Measurements from ENCODE around the gene LIMCH1. TPM values are rescaled to one million over a fixed set of nuclear protein-coding genes. Genes with fewer than 3 reads are reported as not detected.
A peak's percentile ranks its signal among the peaks of the same experiment; 100 is the strongest.

LIMCH1 gene
- total RNA-seq, 1 donor from 2014 or later: 7.1 TPM

GRCh38 chr4:41718907-41719306 is 180.9 kb downstream of the LIMCH1 start:
- H4K20me1 ChIP-seq (ENCODE audit: insufficient read depth, low read length): no peaks in the 10 kb centered on the region
- peaks cover 3% of the 10 kb centered on the region for H3K9me3 Mint-ChIP-seq (ENCODE audit: unreplicated experiment)
- H2AFZ ChIP-seq (ENCODE audit: low read depth, low read length): no peak overlapping the region
- no peaks in the 10 kb centered on the region for H3K27me3 ChIP-seq (ENCODE audit: insufficient read depth, low read length)
- no peaks in the 10 kb centered on the region for H3K36me3 Mint-ChIP-seq (ENCODE audit: low read depth, unreplicated experiment)
- no peaks in the 10 kb centered on the region for H3K4me1 ChIP-seq (ENCODE audit: insufficient read depth, low read length)
- TF ChIP-seq, protein P1, sequence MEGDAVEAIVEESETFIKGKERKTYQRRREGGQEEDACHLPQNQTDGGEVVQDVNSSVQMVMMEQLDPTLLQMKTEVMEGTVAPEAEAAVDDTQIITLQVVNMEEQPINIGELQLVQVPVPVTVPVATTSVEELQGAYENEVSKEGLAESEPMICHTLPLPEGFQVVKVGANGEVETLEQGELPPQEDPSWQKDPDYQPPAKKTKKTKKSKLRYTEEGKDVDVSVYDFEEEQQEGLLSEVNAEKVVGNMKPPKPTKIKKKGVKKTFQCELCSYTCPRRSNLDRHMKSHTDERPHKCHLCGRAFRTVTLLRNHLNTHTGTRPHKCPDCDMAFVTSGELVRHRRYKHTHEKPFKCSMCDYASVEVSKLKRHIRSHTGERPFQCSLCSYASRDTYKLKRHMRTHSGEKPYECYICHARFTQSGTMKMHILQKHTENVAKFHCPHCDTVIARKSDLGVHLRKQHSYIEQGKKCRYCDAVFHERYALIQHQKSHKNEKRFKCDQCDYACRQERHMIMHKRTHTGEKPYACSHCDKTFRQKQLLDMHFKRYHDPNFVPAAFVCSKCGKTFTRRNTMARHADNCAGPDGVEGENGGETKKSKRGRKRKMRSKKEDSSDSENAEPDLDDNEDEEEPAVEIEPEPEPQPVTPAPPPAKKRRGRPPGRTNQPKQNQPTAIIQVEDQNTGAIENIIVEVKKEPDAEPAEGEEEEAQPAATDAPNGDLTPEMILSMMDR (IDR thresholded peaks at IDR 0.05; ENCODE audit: insufficient read depth, low read depth, low read length): no peak
- H3K4me3 Mint-ChIP-seq (ENCODE audit: unreplicated experiment): no peak overlapping the region
- no peaks in the 10 kb centered on the region for H3K79me2 ChIP-seq (ENCODE audit: insufficient read depth, low read length)
- H3K27ac Mint-ChIP-seq (ENCODE audit: unreplicated experiment): no peak overlapping the region
- no peak for FAIRE-seq
- H3K4me1 Mint-ChIP-seq (ENCODE audit: low read depth, unreplicated experiment): peaks cover 10% of the 10 kb centered on the region
- no peaks in the 10 kb centered on the region for H3K36me3 ChIP-seq (ENCODE audit: insufficient read depth, low read length)
- H3K27ac ChIP-seq (ENCODE audit: low read depth, low read length): no peak overlapping the region
- no peak overlapping the region for H3K4me3 ChIP-seq (ENCODE audit: insufficient read depth, low read depth, low read length)
- H3K4me2 ChIP-seq (ENCODE audit: low read length): peak overlapping the region; percentile 24
- DNase-seq (ENCODE audit: low read depth): peak; percentile 54
- peaks cover 5% of the 10 kb centered on the region for H3K27me3 Mint-ChIP-seq (ENCODE audit: low read depth, unreplicated experiment)
- H3K9me3 ChIP-seq (ENCODE audit: insufficient read depth, low read depth, low read length): no peaks in the 10 kb centered on the region
- no peak overlapping the region for H3K9ac ChIP-seq (ENCODE audit: low read length)

DNA sequence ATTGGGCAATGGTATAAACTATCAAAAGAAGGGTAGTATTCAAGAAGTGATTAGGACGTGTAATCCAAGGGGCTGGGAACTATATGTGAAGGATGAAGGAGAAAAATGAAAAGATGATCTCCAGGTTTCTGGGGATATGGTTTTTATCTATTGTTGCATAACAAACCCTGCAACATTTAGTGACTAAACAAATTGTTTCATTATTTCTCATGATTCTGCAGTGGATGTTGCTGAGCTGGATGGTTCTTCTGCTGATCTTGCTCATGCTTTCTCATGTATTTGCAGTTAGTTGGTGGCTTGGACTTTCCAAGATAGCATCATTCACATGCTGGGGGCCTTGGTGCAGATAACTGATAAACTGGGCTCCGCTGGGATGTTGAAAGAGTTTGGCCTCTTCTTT is 181.5 kb downstream of the LIMCH1 start:
- Mint-ChIP-seq H3K9me3 (ENCODE audit: unreplicated experiment) (peaks cover 3% of the 10 kb centered on the region), H3K4me3 (ENCODE audit: unreplicated experiment) (no peak overlapping the region), H3K4me1 (ENCODE audit: low read depth, unreplicated experiment) (peaks cover 10% of the 10 kb centered on the region), H3K27ac (ENCODE audit: unreplicated experiment) (no peak overlapping the region), H3K36me3 (ENCODE audit: low read depth, unreplicated experiment) (no peaks in the 10 kb centered on the region), H3K27me3 (ENCODE audit: low read depth, unreplicated experiment) (peaks cover 5% of the 10 kb centered on the region)
- no peaks in the 10 kb centered on the region for H3K36me3 ChIP-seq (ENCODE audit: insufficient read depth, low read length)
- TF ChIP-seq, protein P1 (IDR thresholded peaks at IDR 0.05; ENCODE audit: insufficient read depth, low read depth, low read length): no peak
- no peak for TF ChIP-seq EZH2 (IDR thresholded peaks at IDR 0.05; ENCODE audit: insufficient read depth, low read length)
- no peak overlapping the region for H2AFZ ChIP-seq (ENCODE audit: low read depth, low read length)
- H3K79me2 ChIP-seq (ENCODE audit: insufficient read depth, low read length): no peaks in the 10 kb centered on the region
- H4K20me1 ChIP-seq (ENCODE audit: insufficient read depth, low read length): no peaks in the 10 kb centered on the region
- H3K4me3 ChIP-seq (ENCODE audit: insufficient read depth, low read depth, low read length): no peak overlapping the region
- FAIRE-seq (no peak), DNase-seq (ENCODE audit: low read depth) (no peak)
- no peaks in the 10 kb centered on the region for H3K4me1 ChIP-seq (ENCODE audit: insufficient read depth, low read length)
- H3K4me2 ChIP-seq (ENCODE audit: low read length): peak overlapping the region; percentile 24
- no peak overlapping the region for H3K27ac ChIP-seq (ENCODE audit: low read depth, low read length)
- H3K9ac ChIP-seq (ENCODE audit: low read length): no peak overlapping the region
- H3K27me3 ChIP-seq (ENCODE audit: insufficient read depth, low read length): no peaks in the 10 kb centered on the region
- H3K9me3 ChIP-seq (ENCODE audit: insufficient read depth, low read depth, low read length): no peaks in the 10 kb centered on the region

DNA sequence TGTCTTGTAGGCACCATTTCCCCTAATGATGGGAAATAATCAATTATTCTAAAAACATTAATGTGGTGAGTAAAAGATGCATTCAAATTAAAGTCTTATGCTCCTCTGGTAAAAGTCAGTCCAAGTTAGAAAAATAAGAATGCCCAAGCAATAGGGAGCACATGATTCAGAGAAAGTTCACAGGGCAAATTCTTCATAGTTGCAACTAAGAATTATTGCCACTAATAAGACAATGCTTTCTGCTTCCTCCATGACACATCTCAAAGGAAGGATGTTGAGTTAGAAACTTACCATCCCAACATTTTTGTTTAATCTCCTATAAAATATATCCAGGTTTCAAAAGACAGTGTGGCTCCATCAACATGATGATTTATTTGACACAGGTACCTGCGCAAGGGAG is 184.2 kb downstream of the LIMCH1 start:
- FAIRE-seq: no peak

More for the DNA sequence above, 184.2 kb downstream of the LIMCH1 start:
- Histone ChIP-seq H3K4me3 (ENCODE audit: insufficient read depth, low read depth, low read length) (no peak overlapping the region), H3K27me3 (ENCODE audit: insufficient read depth, low read length) (no peaks in the 10 kb centered on the region), H3K27ac (ENCODE audit: low read depth, low read length) (no peak overlapping the region), H3K36me3 (ENCODE audit: insufficient read depth, low read length) (no peaks in the 10 kb centered on the region), H4K20me1 (ENCODE audit: insufficient read depth, low read length) (no peaks in the 10 kb centered on the region), H3K4me1 (ENCODE audit: insufficient read depth, low read length) (no peaks in the 10 kb centered on the region), H3K9me3 (ENCODE audit: insufficient read depth, low read depth, low read length) (no peaks in the 10 kb centered on the region), H3K9ac (ENCODE audit: low read length) (no peak overlapping the region), H3K4me2 (ENCODE audit: low read length) (no peak overlapping the region), H3K79me2 (ENCODE audit: insufficient read depth, low read length) (no peaks in the 10 kb centered on the region), H2AFZ (ENCODE audit: low read depth, low read length) (no peak overlapping the region)
- Mint-ChIP-seq H3K9me3 (ENCODE audit: unreplicated experiment) (peaks cover 8% of the 10 kb centered on the region), H3K4me3 (ENCODE audit: unreplicated experiment) (no peak overlapping the region), H3K36me3 (ENCODE audit: low read depth, unreplicated experiment) (no peaks in the 10 kb centered on the region), H3K27me3 (ENCODE audit: low read depth, unreplicated experiment) (peaks cover 11% of the 10 kb centered on the region), H3K27ac (ENCODE audit: unreplicated experiment) (no peak overlapping the region), H3K4me1 (ENCODE audit: low read depth, unreplicated experiment) (peaks cover 10% of the 10 kb centered on the region)
- no peak for DNase-seq (ENCODE audit: low read depth)
- TF ChIP-seq EZH2 (IDR thresholded peaks at IDR 0.05; ENCODE audit: insufficient read depth, low read length): no peak
- TF ChIP-seq, protein P1 (IDR thresholded peaks at IDR 0.05; ENCODE audit: insufficient read depth, low read depth, low read length): no peak
